Heart right ventricle (tissue), 16 donors: ENCODE data around the gene FBXO8. TPM values are rescaled to one million over a fixed set of nuclear protein-coding genes. Genes with fewer than 3 reads are reported as not detected.
A peak's percentile ranks its signal among the peaks of the same experiment; 100 is the strongest.

Experiments
- ATAC-seq, 8 donors: fragments of 200-7000 bp; cut with Tn5 transposase; one replicate each; pipeline ENCODE4 v1.9.1; 2020; ENCODE audit warnings: mild to moderate bottlenecking in 8 of 8, moderate library complexity in 8 of 8, moderate number of reproducible peaks in 1 of 8
- DNase-seq, 2 donors: peaks; one replicate each; pipeline ENCODE4 v3.0.0-alpha.2; 2020
- H3K27ac ChIP-seq, 10 donors: fragments of 200-600 bp; sonication (generic) in 2 of 10; one replicate each; pipeline versions ENCODE4 v1.5.0 to v1.8.0; 2020 to 2022; ENCODE audit warnings: mild to moderate bottlenecking in 3 of 10
- H3K27me3 ChIP-seq, 7 donors: fragments of 200-600 bp; one replicate each; pipeline ENCODE4 v1.8.0; 2021 to 2022; ENCODE audit warnings: mild to moderate bottlenecking in 2 of 7
- H3K36me3 ChIP-seq, 9 donors: fragments of 200-600 bp; sonication (generic) in 1 of 9; one replicate each; pipeline versions ENCODE4 v1.5.0 to v1.8.0; 2020 to 2022; ENCODE audit warnings: mild to moderate bottlenecking in 2 of 9
- H3K4me1 ChIP-seq, 9 donors: fragments of 200-600 bp; sonication (generic) in 1 of 9; one replicate each; pipeline versions ENCODE4 v1.5.0 to v1.8.0; 2020 to 2022; ENCODE audit warnings: mild to moderate bottlenecking in 4 of 9
- H3K4me3 ChIP-seq, 10 donors: fragments of 200-600 bp; sonication (generic) in 2 of 10; one replicate each; pipeline versions ENCODE4 v1.5.0 to v1.8.0; 2020 to 2022; ENCODE audit warnings: mild to moderate bottlenecking in 7 of 10, moderate library complexity in 2 of 10
- H3K9me3 ChIP-seq, 11 donors: fragments of 200-600 bp in 10 of 11; sonication (generic) in 2 of 11; one replicate each; pipeline versions ENCODE4 v1.5.0 to v1.8.0; 2013 to 2022; ENCODE audit warnings: mild to moderate bottlenecking in 2 of 11, control low read depth in 1 of 11, moderate library complexity in 1 of 11
- CTCF ChIP-seq, 9 donors: fragments of 200-600 bp; sonication (generic) in 2 of 9; IDR thresholded peaks; one replicate each; pipeline versions ENCODE4 v1.5.0 to v1.8.0; 2021 to 2022; ENCODE audit warnings: antibody characterized with exemption in 9 of 9, mild to moderate bottlenecking in 5 of 9, moderate library complexity in 1 of 9
- WGBS, 2 donors: extraction: QIAGEN DNeasy Blood & Tissue Kit; methylation state at CpG; one replicate each; pipeline ENCODE4 v1.1.7; 2013; ENCODE audit warnings: inconsistent platforms in 1 of 2; 5-methylcytosine and 5-hydroxymethylcytosine counted together
- intact Hi-C, 10 donors: fragments of 100-400 bp; cut with DNase I; formaldehyde crosslinking; loops; one replicate each; pipeline versions ENCODE4 v1.11.1 to v1.14.2; 2022
- polyA plus RNA-seq, 2 donors: library from polyadenylated mRNA; stranded (reverse); fragments of 200-250 nt; gene quantifications; one replicate each; pipeline ENCODE4 v1.2.3, GENCODE V29; 2013
- total RNA-seq, 10 donors: library from RNA; stranded (reverse); fragmentation: NEBNext Ultra II Directional in 3 of 10; extraction: Animal tissue kit (Norgen Biotek cat#: 25700) in 3 of 10; gene quantifications; one replicate each; pipeline versions ENCODE4 v1.2.1 to v1.2.4, GENCODE V29; 2021 to 2023
- donor health status: Arrhythmogenic right ventricular cardiomyopathy.
- donor health status: ischemic (EF 13 %, LVEDD 7.1; RV severe dilation, severe dysfunction).
- donor health status: healthy with polysubstance abuse.
- donor health status: DM: no; HTN: yes; CAD: no.
- donor health status: DM: no; HTN: no; CAD: no.
- donor health status: ischemic (EF 25% LVEDD 6.9; RV normal size, moderate dysfunction).
- donor health status: ischemic (EF 25% LVEDD 5.7; RV mildly dilated, moderate dysfunction).
- donor health status: healthy.
- donor health status: DM: yes; HTN: yes; CAD: no.
- donor health status: Ischemic cardiomyopathy.
- donor health status: ischemic (EF 35%, LVEDD 5.7; RV mildly dilated, moderate dysfunction).
- donor health status: nonischemic (EF 11% LVEDD 7.7; RV severe dilation, severe dysfunction).
- donor health status: DM: yes; HTN: yes; CAD: no.
- donor health status: PGD.
- donor health status: ischemic (EF 29% LVEDD 5.4; RV normal size, mild dysfunction).
- donor health status: nonischemic (EF 23%, LVEDD 6.1; RV moderate dilation, normal function).

Gene FBXO8
- total and polyA plus RNA-seq, 12 donors, result 18.3 to 40.0 (median 27.4) TPM

GRCh38 chr4:174215961-174216680 lies 67.3 kb downstream of the FBXO8 start:
- Histone ChIP-seq H3K36me3 (no peaks in the 10 kb centered on the region), H3K9me3 (no peaks in the 10 kb centered on the region), H3K27ac (peak overlapping the region in 2 of 10 donors; percentile 0 to 4), H3K4me1 (peaks cover 4 to 56% (median 33%) of the 10 kb centered on the region in 9 donors), H3K4me3 (peak overlapping the region in 1 of 10 donors; percentile 5), H3K27me3 (peaks cover 0 to 96% (median 78%) of the 10 kb centered on the region in 7 donors)
- DNase-seq, result no peak
- no peak for TF ChIP-seq CTCF (IDR thresholded peaks at IDR 0.05)
- intact Hi-C loops, result loop anchor here in 1 of 10 donors (10.0 kb wide), 1 partner anchor 691 kb away; no protein-coding TSS in a partner anchor
- ATAC-seq, result no peak
- 16 to 26% methylated on average over 11 of the region's 11 CpGs for WGBS, 2 donors

- intact Hi-C loops, result loop anchor here in 1 of 10 donors (10.0 kb wide), 1 partner anchor 690 kb away; no protein-coding TSS in a partner anchor
- peaks cover 4 to 56% (median 33%) of the 10 kb centered on the region in 9 donors for H3K4me1 ChIP-seq
- WGBS, 2 donors, result 40 to 44% methylated on average over 5 of the region's 5 CpGs
- peaks cover 0 to 100% (median 89%) of the 10 kb centered on the region in 7 donors for H3K27me3 ChIP-seq
- H3K9me3 ChIP-seq, result no peaks in the 10 kb centered on the region
- TF ChIP-seq CTCF (IDR thresholded peaks at IDR 0.05), result no peak
- peak overlapping the region in 7 of 10 donors; percentile 5 to 56 (median 47) for H3K4me3 ChIP-seq
- no peaks in the 10 kb centered on the region for H3K36me3 ChIP-seq
- DNase-seq (no peak), ATAC-seq (no peak)
- H3K27ac ChIP-seq, result peak overlapping the region in 1 of 10 donors; percentile 34
Observed at GRCh38 chr4:174215057-174215456, 68.4 kb downstream of the FBXO8 start.

GRCh38 chr4:174214101-174214878 lies 69.2 kb downstream of the FBXO8 start:
- intact Hi-C loops, result loop anchor here in 1 of 10 donors (10.0 kb wide), 1 partner anchor 689 kb away; no protein-coding TSS in a partner anchor
- H3K27ac ChIP-seq, result peak overlapping the region in 3 of 10 donors; percentile 12 to 38 (median 34)

More at GRCh38 chr4:174214101-174214878, 69.2 kb downstream of the FBXO8 start:
- Histone ChIP-seq H3K27me3 (peaks cover 0 to 100% (median 89%) of the 10 kb centered on the region in 7 donors), H3K4me1 (peaks cover 4 to 56% (median 33%) of the 10 kb centered on the region in 9 donors), H3K9me3 (no peaks in the 10 kb centered on the region), H3K4me3 (peak overlapping the region; percentile 15 to 56 (median 42)), H3K36me3 (no peaks in the 10 kb centered on the region)
- DNase-seq (peak; percentile 15 to 27), ATAC-seq (peak; percentile 14 to 79 (median 58))
- no peak for TF ChIP-seq CTCF (IDR thresholded peaks at IDR 0.05)
- WGBS, 2 donors, result 5 to 7% methylated on average over 47 of the region's 47 CpGs
